GM21737 (cell line): Measurements from ENCODE around the gene AKAP13.

Experiments used
- ATAC-seq: cut with Tn5 transposase; IDR thresholded peaks from one replicate; pipeline ENCODE4 v1.9.1; 2021; ENCODE audit warnings: mild to moderate bottlenecking, moderate library complexity; ENCODE audit not compliant: unreplicated experiment

Gene AKAP13

DNA sequence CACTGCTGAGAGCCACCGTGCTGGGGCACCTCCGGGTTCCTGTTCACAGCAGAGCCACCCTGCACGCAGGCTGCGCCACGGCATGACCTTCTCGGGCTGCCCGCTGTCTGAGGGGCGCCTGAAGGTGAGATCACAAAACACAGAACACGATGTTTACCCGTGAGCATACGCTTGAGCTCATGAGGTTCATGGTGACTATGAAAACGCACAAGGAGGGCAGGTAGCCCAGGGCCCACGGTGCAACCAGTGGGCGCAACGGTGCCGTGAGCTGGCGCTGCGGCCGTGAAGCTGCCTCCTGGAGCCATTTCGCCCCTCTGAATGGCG lies 378.2 kb downstream of the AKAP13 start:
- ATAC-seq: no peak

DNA sequence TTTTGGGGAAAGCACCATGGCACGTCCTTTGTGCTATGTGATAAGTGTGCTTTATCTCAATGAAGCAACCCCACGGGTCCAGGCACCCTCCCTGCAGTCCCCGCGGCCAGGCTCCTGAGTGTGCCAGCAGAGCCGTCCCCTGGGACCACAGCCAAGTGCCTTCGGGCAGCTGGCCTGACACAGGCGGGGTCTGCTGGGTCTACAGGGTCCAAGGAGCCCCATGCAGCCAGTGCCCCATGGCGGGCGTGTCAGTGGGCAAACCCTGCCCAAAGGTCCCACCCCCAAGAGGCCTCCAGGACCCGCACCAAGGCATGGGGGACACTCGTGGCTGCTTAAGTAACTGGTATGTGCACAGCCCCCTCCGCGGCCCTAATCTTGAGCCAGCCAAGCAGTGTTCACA lies 379.0 kb downstream of the AKAP13 start:
- ATAC-seq: no peak

DNA sequence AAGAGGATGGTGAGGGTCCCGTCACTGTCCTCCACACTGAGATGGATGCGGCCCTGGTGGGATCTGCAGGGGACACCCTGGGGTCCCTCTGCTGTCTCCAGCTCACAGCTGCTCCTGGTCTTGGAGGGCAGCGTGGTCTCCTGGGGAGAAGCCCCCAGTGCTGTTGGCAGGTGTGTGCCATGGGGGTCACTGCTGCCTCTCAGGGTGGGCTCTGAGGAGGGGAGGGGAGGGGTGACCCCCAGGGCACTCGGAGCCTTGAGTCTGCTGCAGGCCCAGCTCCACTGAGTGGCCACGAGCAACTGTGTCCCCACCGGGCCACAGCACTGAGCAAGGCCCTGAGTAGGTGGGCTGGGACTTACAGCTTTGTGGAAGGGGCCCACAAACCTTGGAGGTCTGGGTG lies 379.6 kb downstream of the AKAP13 start:
- ATAC-seq: no peak

- no peak for ATAC-seq
Measured at GRCh38 chr15:85760531-85761371, 380.3 kb downstream of the AKAP13 start.

DNA sequence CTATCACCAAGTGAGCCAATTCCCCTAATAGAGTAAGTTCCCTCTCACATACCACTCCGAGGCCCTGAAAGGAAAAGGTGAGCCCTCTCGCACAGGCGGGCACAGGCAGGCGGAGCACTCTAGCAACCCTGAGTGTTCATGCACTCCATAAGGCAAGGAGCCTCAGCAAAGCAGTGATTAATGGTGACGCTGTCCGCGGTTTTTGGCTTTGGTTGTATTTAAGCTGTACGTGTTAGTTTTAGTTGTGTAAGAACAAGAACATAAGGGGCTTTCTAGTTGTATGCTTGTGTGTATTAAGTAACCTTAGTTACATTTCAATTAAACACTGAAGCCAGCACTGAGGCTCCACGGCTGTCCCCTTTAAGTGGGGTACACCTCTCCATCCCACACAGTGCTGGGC lies 381.2 kb downstream of the AKAP13 start:
- ATAC-seq: no peak

DNA sequence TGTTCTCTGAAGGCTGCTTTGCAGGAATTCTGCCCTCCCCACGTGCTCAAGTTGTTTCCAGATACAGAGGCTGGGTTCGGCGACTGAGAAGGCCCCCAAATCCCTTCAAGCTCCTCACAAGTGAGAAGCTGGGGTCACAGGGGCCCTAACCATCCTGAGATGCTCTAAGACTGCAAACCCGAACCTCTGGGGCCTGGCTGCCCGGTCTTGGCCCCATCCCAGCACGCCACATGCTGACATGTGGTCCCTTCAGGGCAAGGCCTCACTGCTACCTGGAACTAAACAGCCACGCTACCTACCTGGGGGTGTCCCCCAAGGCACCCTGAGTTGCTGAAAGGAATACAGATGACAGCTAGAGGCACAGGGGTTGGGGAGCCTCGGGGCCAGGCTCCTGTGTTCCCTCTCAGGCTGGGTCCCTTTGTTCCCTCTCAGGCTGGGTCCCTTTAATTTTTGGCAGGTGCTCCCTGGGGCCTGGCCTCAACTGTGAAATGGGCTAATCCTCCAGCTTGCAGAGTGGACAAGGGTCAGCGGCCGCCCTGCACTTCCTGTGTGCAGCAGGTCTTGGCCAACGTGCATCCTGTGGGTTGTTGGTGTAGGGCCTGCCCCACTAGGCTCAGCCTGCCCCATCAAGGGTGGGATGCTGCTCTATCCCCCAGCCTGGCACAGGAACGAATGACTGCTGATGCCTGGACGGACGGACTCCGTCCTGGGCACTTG lies 381.8 kb downstream of the AKAP13 start:
- ATAC-seq: no peak

DNA sequence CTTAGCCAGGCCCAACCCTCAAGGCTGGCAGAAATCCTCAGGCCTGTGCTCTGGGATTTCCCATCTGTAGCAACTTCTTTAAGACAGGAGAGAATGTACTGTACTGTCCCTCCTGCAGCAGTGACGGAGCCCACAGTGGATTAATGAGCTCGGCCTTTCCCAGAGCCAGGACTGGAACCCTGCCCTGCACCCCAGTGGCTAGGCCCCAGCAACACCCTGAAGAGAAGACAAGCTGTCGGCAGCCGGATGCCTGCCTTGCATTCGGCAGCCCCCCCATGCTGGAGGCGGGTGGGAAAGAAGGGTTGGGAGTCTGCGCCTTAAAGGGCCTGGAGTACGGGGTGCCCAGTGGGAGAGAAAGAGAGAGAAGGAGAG lies 382.3 kb downstream of the AKAP13 start:
- ATAC-seq: no peak

DNA sequence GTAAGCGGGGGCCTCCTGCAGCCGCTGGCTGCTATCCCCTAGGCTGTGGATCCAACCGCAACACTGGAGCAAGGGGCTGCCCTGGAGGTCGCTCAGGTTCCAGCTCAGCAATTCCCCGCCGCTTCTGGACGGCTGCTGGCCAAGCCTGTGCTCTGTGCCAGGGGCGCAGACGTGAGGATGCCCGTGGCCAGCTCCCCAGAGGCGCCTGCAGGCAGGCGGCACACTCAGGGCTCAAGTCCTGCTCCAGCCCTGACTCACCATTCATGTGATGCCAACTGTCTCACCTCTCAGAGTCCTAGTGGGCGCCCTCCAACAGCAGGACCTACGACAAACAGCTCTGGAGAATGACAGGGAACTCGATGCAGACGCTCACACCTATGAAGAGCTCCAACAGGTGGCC lies 382.8 kb downstream of the AKAP13 start:
- no peak for ATAC-seq

- ATAC-seq: no peak
Measured at GRCh38 chr15:85763673-85764633, 383.6 kb downstream of the AKAP13 start.

DNA sequence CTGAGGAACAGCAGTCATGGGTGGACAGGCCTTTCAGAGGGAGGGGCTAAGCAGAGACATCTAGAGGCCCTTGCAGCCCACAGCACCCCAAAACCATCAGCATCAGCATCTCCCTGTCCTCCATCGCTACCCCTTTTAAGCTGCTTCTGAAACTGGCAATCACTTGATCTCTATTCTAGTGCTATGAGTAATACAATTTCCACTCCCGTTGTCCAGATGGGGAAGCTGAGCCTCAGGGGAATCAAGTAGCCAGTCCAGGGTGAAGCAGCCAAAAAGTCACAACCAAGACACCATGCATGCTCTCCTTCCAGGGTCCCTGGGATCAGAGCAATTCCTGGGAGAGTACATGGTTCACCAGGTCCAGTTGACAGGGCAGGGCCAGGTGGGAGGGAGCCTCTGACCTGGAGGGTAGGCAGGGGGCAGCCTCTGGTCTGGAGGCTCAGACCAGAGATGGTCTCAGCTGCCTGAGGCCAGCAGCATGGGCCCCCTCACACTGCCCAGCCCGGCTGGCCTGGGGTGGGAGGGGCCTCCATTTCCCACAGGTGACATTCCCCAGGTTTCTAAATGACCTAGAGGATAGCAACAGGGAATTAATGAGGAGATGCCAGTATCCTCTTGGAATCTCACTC lies 384.4 kb downstream of the AKAP13 start:
- ATAC-seq: no peak

- no peak for ATAC-seq
Measured at GRCh38 chr15:85766001-85766831, 385.8 kb downstream of the AKAP13 start.

DNA sequence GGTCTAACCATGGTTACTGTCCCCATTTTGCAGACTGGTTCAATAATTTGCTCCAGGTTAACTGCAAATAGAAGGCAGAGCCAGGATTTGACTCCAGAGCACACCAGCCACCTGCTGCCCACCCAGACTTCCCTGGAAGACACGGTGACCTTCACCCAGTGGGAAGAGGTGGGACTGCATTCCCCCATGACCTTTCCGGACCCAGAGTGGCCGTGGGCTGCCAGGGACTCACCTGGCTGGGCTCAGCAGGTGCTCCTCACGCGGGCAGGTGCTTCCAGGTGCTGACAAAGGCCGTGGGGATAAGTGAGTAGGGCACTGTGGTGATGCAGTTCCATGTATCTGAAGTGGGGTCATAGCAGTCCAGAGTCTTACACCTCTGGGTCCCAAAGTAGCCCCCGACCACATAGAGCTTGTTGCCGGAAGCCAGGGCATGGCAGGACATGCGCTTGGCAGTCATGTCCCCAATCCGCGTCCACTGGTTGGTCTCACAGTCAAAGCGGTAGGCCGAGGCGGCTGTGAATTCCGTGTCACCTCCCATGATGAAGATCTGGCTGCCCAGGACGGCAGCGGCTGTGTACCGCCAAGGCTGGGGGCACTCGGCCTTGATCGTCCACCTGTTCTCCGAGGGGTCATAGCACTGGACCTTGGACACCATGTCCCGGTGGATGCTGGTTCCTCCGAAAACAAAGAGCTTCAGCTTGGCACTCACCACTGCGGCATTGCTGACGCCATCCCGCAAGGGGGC lies 387.6 kb downstream of the AKAP13 start:
- no peak for ATAC-seq

DNA sequence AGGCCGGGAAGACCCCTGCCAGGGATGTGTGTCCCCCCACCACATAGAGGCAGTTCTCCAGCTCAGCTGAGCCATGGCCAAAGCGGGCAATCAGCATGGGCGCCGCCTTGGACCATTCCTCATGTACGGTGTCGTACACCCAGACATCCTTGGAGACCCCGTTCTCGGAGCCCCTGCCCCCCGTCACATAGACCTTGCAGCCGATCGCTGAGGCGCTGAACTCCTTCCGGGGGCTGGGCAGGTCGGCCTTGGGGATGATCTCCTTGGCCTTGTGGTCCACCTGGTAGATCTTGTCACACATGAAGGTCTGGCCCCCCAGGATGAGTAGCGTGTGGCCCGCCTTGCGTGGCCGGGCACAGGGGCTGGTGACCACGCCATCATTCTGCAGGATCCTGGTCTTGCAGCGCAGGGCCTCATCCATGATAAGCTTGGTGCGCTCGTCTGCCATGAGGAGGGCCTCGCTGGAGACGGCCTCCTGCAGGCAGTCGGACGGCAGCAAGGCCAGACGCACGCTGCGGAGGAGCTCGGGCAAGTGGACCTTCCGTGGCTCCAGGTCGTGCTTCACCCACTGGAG lies 388.3 kb downstream of the AKAP13 start:
- no peak for ATAC-seq

GRCh38 chr15:85769182-85769900 lies 388.9 kb downstream of the AKAP13 start:
- no peak for ATAC-seq

- ATAC-seq: no peak
Measured at GRCh38 chr15:85770096-85771041, 390.0 kb downstream of the AKAP13 start.

DNA sequence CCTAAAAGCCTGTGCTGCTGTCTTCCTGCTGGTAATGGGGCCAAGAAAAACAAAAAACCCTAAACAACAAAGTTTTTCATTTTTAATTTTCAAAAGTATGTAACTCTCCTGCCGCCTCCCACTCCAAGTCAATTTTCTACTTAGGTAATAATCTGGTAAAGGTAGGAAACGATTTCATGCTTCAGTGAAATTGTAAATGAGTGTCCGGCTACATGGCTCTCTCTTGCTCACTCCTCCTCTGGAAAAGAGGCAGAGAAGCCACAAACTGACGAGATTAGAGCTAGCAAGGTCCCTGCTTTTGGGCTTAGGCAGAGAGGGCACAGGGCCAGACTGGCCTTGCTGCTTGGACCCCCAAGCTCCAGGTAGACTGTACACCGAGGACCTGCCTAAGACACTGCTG lies 390.9 kb downstream of the AKAP13 start:
- ATAC-seq: no peak

DNA sequence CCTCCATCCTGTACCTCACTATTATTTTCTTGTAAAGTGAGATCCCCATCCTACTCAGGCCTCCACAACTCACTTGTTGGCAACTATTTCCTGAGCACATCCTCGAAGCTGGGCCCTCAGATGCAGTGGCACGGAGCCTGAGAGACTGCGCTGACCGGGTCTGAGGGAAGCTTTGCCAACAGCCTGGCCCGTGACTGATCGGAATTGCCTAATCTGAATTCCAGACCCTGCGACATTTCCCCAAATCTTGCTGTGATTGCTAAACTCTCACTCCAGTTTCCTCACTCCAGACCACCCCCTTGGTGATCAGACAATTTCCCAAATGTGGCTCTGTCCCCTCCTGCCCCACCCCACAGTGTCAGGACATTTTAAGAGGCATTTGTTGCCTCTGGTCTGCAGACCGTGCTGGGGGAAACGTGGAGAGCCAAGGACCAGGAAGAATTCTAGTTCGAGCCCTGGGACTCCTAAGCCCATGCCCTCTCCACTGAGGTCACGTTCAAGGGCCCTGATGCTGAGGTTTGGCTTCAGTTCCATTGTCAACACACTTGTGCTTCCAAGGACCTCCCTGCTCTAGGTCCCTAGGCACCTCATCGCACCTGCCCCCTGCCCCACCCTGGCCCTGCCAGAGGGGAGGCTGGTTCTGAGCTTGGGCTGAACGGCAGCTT lies 391.5 kb downstream of the AKAP13 start:
- no peak for ATAC-seq
